BJ (cell line): Measurements from ENCODE around the gene TOM1L2. TPM values are rescaled to one million over a fixed set of nuclear protein-coding genes. Genes with fewer than 3 reads are reported as not detected.

Experiments used
- CTCF ChIA-PET: fragments of 350-600 bp; formaldehyde crosslinking; extraction: SDS; loops from one replicate; lab custom pipeline; 2021; ENCODE audit warnings: antibody characterized with exemption, inconsistent platforms; lab: Yijun Ruan, JAX
- POLR2A ChIA-PET: fragments of 300-600 bp; sonication (Branson Sonifier 250); formaldehyde crosslinking; extraction: SDS; loops from one replicate; lab custom pipeline; 2021; ENCODE audit warnings: antibody characterized with exemption; lab: Charles Lee
- DNase-seq: peaks from one replicate; pipeline ENCODE4 v3.0.0-alpha.2; 2011; ENCODE audit warnings: low read depth
- H3K27me3 ChIP-seq: 2 replicates; pipeline ENCODE4 v1.6.0; 2011; ENCODE audit warnings: low read length; ENCODE audit not compliant: control insufficient read depth, insufficient read depth
- H3K36me3 ChIP-seq: 2 replicates; pipeline ENCODE4 v1.5.1; 2011; ENCODE audit warnings: low read length; ENCODE audit not compliant: control insufficient read depth, insufficient read depth
- H3K4me3 ChIP-seq: 2 replicates; pipeline ENCODE4 v1.5.1; 2011; ENCODE audit warnings: low read depth, mild to moderate bottlenecking, control low read depth, low read length
- CTCF ChIP-seq: IDR thresholded peaks from 2 replicates; pipeline ENCODE4 v1.5.1; 2011; ENCODE audit warnings: low read depth, mild to moderate bottlenecking, control low read depth, inconsistent platforms, low read length, moderate library complexity; ENCODE audit not compliant: insufficient read depth
- polyA plus RNA-seq: library from polyadenylated mRNA; depleted of rRNA; stranded (reverse); fragments of >200 nt; gene quantifications from 2 replicates; pipeline ENCODE4 v1.2.3, GENCODE V29; 2011

TOM1L2 gene
- polyA plus RNA-seq, 1 experiment = 39.6 TPM

- CTCF ChIA-PET = interaction anchor here (1.3 to 1.8 kb wide), 3 partner anchors 12 to 25 kb away, joined by 3 to 4 read pairs (median 4); no protein-coding TSS in a partner anchor
These were observed 26.1 kb downstream of the TOM1L2 start for GRCh38 chr17:17946093-17946492.

DNA sequence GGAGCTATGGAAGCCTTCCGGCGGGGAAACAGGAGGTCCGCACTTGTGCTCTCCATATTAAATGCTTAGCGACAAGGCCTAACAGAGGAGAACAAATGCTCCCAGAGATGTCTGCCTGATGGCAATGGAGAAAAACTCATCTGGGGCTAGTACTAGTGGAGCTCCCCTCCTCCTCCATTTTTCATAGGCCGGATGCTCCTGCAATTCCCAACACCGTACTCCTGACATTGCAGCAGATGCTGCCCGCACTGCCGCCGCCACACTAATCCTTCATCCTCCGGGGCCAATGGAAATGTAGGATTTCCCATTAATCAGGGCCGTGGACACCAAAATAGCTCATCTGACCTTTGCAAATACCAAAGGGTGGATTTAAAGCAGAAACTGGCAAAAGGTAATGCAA lies 27.5 kb downstream of the TOM1L2 start:
- Histone ChIP-seq H3K36me3 (no peaks in the 10 kb centered on the region), H3K27me3 (no peaks in the 10 kb centered on the region), H3K4me3 (no peak overlapping the region)
- no peak for TF ChIP-seq CTCF
- ChIA-PET CTCF (interaction anchor here (1.1 to 1.9 kb wide), 4 partner anchors 13 to 88 kb away, joined by 3 to 5 read pairs (median 4); no protein-coding TSS in a partner anchor), POLR2A (interaction anchor here (0.8 kb wide), 1 partner anchor 60 kb away, joined by 7 read pairs; no protein-coding TSS in a partner anchor)
- no peak for DNase-seq

More at GRCh38 chr17:17946093-17946492, 26.1 kb downstream of the TOM1L2 start:
- no peak for DNase-seq
- no peak for TF ChIP-seq CTCF
- Histone ChIP-seq H3K36me3 (no peaks in the 10 kb centered on the region), H3K4me3 (no peak overlapping the region), H3K27me3 (no peaks in the 10 kb centered on the region)
- POLR2A ChIA-PET = interaction anchor here (0.6 kb wide), 1 partner anchor 32 kb away, joined by 3 read pairs; no protein-coding TSS in a partner anchor

GRCh38 chr17:17944242-17944641 lies 28.0 kb downstream of the TOM1L2 start:
- CTCF ChIA-PET = interaction anchor here (1.1 to 1.9 kb wide), 3 partner anchors 13 to 89 kb away, joined by 3 to 5 read pairs (median 3); no protein-coding TSS in a partner anchor
- Histone ChIP-seq H3K36me3 (no peaks in the 10 kb centered on the region), H3K4me3 (no peak overlapping the region), H3K27me3 (no peaks in the 10 kb centered on the region)
- POLR2A ChIA-PET = no interaction called here
- TF ChIP-seq CTCF = no peak
- DNase-seq = no peak

DNA sequence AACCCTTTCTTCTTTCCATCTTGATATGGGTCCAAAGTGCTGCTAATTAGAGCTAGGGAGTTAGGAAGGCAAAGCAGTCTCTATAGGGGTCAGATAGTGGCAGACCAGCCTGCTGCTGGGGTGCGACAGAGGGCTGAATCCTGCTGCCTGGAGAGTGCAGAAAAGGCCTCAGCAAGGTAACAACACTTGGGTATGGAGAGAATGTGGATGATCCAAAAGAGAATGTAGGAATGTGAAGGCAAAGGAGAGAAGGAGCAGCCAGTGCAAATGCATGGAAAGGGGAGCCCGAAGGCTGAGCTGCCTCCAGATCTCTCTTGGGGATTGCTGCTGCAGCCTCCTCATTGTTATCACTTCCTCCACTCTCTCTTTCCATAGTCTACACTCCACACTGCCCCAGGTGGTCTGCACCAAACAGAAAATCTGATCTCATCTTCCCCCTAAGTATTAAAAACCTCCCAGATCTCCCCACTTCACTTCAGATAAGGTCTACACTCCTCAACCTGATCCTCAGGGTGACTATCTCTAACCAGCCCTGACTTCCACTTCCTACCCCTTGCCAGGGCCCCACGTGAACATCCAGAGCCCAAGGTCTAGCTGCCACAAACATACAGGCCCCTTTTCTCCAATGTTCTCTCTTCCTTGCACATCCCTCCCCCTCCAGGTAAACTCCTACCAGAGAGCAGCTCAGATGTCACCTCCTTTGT lies 28.8 kb downstream of the TOM1L2 start:
- TF ChIP-seq CTCF = no peak
- H3K27me3 ChIP-seq = no peaks in the 10 kb centered on the region
- no peaks in the 10 kb centered on the region for H3K36me3 ChIP-seq
- DNase-seq = no peak
- no peak overlapping the region for H3K4me3 ChIP-seq
- POLR2A ChIA-PET = no interaction called here
- CTCF ChIA-PET = interaction anchor here (1.1 to 1.4 kb wide), 3 partner anchors 12 to 24 kb away, joined by 3 to 4 read pairs (median 3); no protein-coding TSS in a partner anchor

- DNase-seq = no peak
- TF ChIP-seq CTCF = no peak
- ChIA-PET CTCF (interaction anchor here (1.3 kb wide), 2 partner anchors 13 to 24 kb away, joined by 3 to 4 read pairs; no protein-coding TSS in a partner anchor), POLR2A (no interaction called here)
- Histone ChIP-seq H3K36me3 (no peaks in the 10 kb centered on the region), H3K4me3 (no peak overlapping the region), H3K27me3 (no peaks in the 10 kb centered on the region)
These were observed 29.4 kb downstream of the TOM1L2 start for GRCh38 chr17:17942846-17943245.
